Bronchial epithelial cell (primary cell): Measurements from ENCODE around the gene SLC35D2. TPM values are rescaled to one million over a fixed set of nuclear protein-coding genes. Genes with fewer than 3 reads are reported as not detected.

Experiments used
- DNase-seq: peaks from one replicate; pipeline ENCODE4 v3.0.0-alpha.2; 2010; ENCODE audit warnings: low read depth
- FAIRE-seq: peaks from 2 replicates; lab custom pipeline; 2011; peaks lifted over from hg19 to GRCh38; lab: Jason Lieb, UNC
- H3K27me3 ChIP-seq: 2 replicates; pipeline ENCODE4 v1.5.1; 2011; ENCODE audit warnings: low read length; ENCODE audit not compliant: control insufficient read depth, insufficient read depth
- H3K36me3 ChIP-seq: 2 replicates; pipeline ENCODE4 v1.5.1; 2011; ENCODE audit warnings: low read length; ENCODE audit not compliant: control insufficient read depth, insufficient read depth
- H3K4me3 ChIP-seq: 2 replicates; pipeline ENCODE4 v1.5.1; 2011; ENCODE audit warnings: mild to moderate bottlenecking, low read depth, low read length, control low read depth
- total RNA-seq: library from RNA; depleted of rRNA; stranded (reverse); fragments of >200 nt; gene quantifications from 2 replicates; pipeline ENCODE4 v1.2.1, GENCODE V29; 2014
- TF ChIP-seq, protein P1 (sequence below): IDR thresholded peaks from 2 replicates; pipeline ENCODE4 v1.5.1; 2011; ENCODE audit warnings: mild to moderate bottlenecking, moderate library complexity, low read length, control low read depth, inconsistent platforms; ENCODE audit not compliant: insufficient read depth, severe bottlenecking

SLC35D2 gene
- total RNA-seq, 1 donor from 2014 or later, result 30.3 TPM

- FAIRE-seq, result no peak
- no peaks in the 10 kb centered on the region for H3K27me3 ChIP-seq
- DNase-seq, result no peak
- no peak overlapping the region for H3K4me3 ChIP-seq
- TF ChIP-seq, protein P1, sequence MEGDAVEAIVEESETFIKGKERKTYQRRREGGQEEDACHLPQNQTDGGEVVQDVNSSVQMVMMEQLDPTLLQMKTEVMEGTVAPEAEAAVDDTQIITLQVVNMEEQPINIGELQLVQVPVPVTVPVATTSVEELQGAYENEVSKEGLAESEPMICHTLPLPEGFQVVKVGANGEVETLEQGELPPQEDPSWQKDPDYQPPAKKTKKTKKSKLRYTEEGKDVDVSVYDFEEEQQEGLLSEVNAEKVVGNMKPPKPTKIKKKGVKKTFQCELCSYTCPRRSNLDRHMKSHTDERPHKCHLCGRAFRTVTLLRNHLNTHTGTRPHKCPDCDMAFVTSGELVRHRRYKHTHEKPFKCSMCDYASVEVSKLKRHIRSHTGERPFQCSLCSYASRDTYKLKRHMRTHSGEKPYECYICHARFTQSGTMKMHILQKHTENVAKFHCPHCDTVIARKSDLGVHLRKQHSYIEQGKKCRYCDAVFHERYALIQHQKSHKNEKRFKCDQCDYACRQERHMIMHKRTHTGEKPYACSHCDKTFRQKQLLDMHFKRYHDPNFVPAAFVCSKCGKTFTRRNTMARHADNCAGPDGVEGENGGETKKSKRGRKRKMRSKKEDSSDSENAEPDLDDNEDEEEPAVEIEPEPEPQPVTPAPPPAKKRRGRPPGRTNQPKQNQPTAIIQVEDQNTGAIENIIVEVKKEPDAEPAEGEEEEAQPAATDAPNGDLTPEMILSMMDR, result no peak
- no peaks in the 10 kb centered on the region for H3K36me3 ChIP-seq
Observed at GRCh38 chr9:96394832-96395496, 11.5 kb upstream of the SLC35D2 start.

DNA sequence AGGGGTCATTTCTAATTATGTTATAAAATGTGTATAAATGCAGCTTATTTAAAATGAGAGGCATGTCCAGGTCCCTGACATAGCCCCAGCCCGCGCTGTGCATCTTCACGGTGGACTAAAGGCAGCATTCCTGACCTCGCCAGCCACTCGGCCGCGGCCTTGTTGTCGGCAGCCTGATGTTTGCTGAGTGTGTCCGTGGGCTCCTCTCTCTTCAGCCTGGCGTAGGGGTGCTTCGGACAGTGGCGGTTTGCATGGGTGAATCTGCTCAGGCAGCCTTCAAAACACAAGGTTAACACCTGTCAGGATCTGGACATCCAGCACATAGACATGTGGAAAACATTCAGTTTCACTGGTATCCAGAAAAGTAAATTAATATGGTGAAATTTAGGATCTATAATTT lies 8.8 kb upstream of the SLC35D2 start:
- Histone ChIP-seq H3K27me3 (no peaks in the 10 kb centered on the region), H3K36me3 (no peaks in the 10 kb centered on the region), H3K4me3 (no peak overlapping the region)
- DNase-seq (no peak), FAIRE-seq (no peak)
- TF ChIP-seq, protein P1, result no peak

- Histone ChIP-seq H3K36me3 (no peaks in the 10 kb centered on the region), H3K27me3 (no peaks in the 10 kb centered on the region), H3K4me3 (no peak overlapping the region)
- FAIRE-seq (no peak), DNase-seq (no peak)
- TF ChIP-seq, protein P1, result no peak
Observed at GRCh38 chr9:96391021-96391765, 7.7 kb upstream of the SLC35D2 start.

- TF ChIP-seq, protein P1, result no peak
- Histone ChIP-seq H3K4me3 (no peak overlapping the region), H3K27me3 (no peaks in the 10 kb centered on the region), H3K36me3 (no peaks in the 10 kb centered on the region)
- no peak for DNase-seq
- no peak for FAIRE-seq
Observed at GRCh38 chr9:96388144-96388543, 4.6 kb upstream of the SLC35D2 start.

GRCh38 chr9:96386157-96386556 lies 2.6 kb upstream of the SLC35D2 start:
- DNase-seq, result no peak
- Histone ChIP-seq H3K36me3 (no peaks in the 10 kb centered on the region), H3K4me3 (no peak overlapping the region), H3K27me3 (no peaks in the 10 kb centered on the region)
- FAIRE-seq, result no peak
- TF ChIP-seq, protein P1, result no peak
